Type B pancreatic cell (in vitro differentiated cells): Measurements from ENCODE around the gene CRAT. TPM values are rescaled to one million over a fixed set of nuclear protein-coding genes. Genes with fewer than 3 reads are reported as not detected.

ENCODE experiments used
- DNase-seq: peaks from one replicate; pipeline ENCODE4 v3.0.0; 2021; ENCODE audit warnings: mixed read lengths; ENCODE audit not compliant: unreplicated experiment; ENCODE audit errors: extremely low spot score
- H3K27ac Mint-ChIP-seq: 2 replicates; pipeline ENCODE4 v1.8.0; 2021; ENCODE audit warnings: mild to moderate bottlenecking, mixed read lengths
- H3K27me3 Mint-ChIP-seq: 2 replicates; pipeline ENCODE4 v1.8.0; 2021; ENCODE audit warnings: mixed read lengths
- H3K36me3 Mint-ChIP-seq: 2 replicates; pipeline ENCODE4 v1.8.0; 2021; ENCODE audit warnings: mixed read lengths
- H3K4me1 Mint-ChIP-seq: one replicate; pipeline ENCODE4 v1.8.0; 2021; ENCODE audit warnings: mixed read lengths; ENCODE audit not compliant: unreplicated experiment
- H3K4me3 Mint-ChIP-seq: 2 replicates; pipeline ENCODE4 v1.8.0; 2021; ENCODE audit warnings: mild to moderate bottlenecking, mixed read lengths
- H3K9me3 Mint-ChIP-seq: 2 replicates; pipeline ENCODE4 v1.8.0; 2021; ENCODE audit warnings: mixed read lengths
- CTCF ChIP-seq: fragments of 200-600 bp; sonication (generic); conservative IDR thresholded peaks from 2 replicates; pipeline ENCODE4 v1.5.0; 2021; ENCODE audit warnings: antibody characterized with exemption, mild to moderate bottlenecking
- total RNA-seq: library from RNA; stranded (reverse); gene quantifications from 2 replicates; pipeline ENCODE4 v1.2.1, GENCODE V29; 2021; ENCODE audit warnings: low replicate concordance

Gene CRAT
- total RNA-seq, 1 donor from 2014 or later = 28.4 TPM

DNA sequence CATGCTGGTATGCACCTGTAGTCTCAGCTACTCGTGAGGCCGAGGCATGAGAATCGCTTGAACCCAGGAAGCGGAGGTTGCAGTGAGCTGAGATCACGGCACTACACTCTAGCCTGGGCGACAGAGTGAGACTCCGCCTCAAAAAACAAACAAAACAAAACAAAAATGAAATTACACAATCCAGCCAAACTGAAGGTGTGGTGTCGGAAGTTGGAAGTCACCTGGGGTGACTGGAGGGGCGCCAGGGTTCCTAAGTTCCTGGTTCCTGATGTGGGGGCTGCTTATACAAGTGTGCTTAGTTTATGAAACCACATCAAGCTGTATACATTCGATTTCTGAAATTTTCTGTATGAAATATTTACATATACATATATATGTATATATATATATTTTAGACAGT lies 33.4 kb downstream of the CRAT start:
- no peaks in the 10 kb centered on the region for H3K9me3 Mint-ChIP-seq
- H3K27ac Mint-ChIP-seq = no peak overlapping the region
- TF ChIP-seq CTCF = no peak
- no peak overlapping the region for H3K4me3 Mint-ChIP-seq
- DNase-seq = no peak
- H3K27me3 Mint-ChIP-seq = no peaks in the 10 kb centered on the region
- no peaks in the 10 kb centered on the region for H3K36me3 Mint-ChIP-seq
- peaks cover 5% of the 10 kb centered on the region for H3K4me1 Mint-ChIP-seq

DNA sequence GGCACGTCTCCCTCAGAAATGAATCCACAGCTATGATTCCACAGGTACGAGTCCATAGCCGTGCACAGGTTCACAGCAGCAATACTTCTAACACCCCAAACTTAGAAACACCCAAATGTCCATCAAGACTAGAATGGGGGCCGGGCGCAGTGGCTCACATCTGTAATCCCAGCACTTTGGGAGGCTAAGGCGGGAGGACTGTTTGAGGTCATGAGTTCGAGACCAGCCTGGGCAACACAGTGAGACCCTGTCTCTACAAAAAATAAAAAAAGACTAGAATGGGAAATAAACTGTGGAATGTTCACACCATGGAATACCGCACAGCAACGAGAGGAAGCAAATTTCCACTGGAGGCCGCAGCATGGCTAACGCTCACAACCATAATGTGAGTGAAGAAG lies 34.0 kb downstream of the CRAT start:
- H3K27me3 Mint-ChIP-seq = no peaks in the 10 kb centered on the region
- no peaks in the 10 kb centered on the region for H3K9me3 Mint-ChIP-seq
- no peak overlapping the region for H3K27ac Mint-ChIP-seq
- TF ChIP-seq CTCF = no peak
- peaks cover 5% of the 10 kb centered on the region for H3K4me1 Mint-ChIP-seq
- H3K36me3 Mint-ChIP-seq = no peaks in the 10 kb centered on the region
- DNase-seq = no peak
- no peak overlapping the region for H3K4me3 Mint-ChIP-seq

DNA sequence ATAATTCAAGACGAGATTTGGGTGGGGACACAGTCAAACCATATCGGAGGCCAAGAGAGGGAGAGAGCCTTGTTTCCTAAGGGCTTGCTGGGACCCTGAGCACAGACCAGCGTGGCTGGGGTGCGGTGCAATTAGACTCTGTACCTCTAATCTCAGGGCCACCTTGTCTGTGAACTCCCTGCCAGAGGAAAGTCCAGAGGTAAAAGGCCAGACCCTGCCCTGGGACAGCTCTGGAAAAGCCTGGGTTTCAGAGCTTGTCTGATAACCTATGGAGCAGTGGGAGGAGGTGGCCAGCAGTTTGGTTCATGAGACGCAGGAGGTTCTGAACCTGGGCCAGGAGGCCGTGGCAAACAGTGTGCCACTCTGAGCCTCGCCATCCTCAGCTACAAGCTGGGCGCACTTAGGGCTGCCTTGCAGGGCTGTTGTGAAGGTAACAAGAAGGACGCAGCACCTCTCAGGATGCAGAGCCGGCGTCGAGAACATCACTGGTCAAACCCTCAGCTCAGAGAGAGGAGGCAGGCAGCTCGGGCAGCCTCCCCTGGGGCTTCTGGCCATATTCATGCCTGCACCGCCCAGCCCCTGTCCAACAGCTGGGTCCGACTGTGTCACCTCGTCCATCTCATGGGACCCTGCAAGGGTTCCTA lies 34.5 kb downstream of the CRAT start:
- no peak overlapping the region for H3K27ac Mint-ChIP-seq
- H3K27me3 Mint-ChIP-seq = no peaks in the 10 kb centered on the region
- no peak for TF ChIP-seq CTCF
- no peaks in the 10 kb centered on the region for H3K9me3 Mint-ChIP-seq
- no peaks in the 10 kb centered on the region for H3K36me3 Mint-ChIP-seq
- no peak for DNase-seq
- no peak overlapping the region for H3K4me3 Mint-ChIP-seq
- H3K4me1 Mint-ChIP-seq = peaks cover 5% of the 10 kb centered on the region

GRCh38 chr9:129074106-129074505 lies 36.5 kb downstream of the CRAT start:
- no peak for DNase-seq
- no peaks in the 10 kb centered on the region for H3K9me3 Mint-ChIP-seq
- H3K27me3 Mint-ChIP-seq = no peaks in the 10 kb centered on the region
- peaks cover 5% of the 10 kb centered on the region for H3K4me1 Mint-ChIP-seq
- no peaks in the 10 kb centered on the region for H3K36me3 Mint-ChIP-seq
- H3K4me3 Mint-ChIP-seq = no peak overlapping the region
- no peak overlapping the region for H3K27ac Mint-ChIP-seq
- TF ChIP-seq CTCF = no peak

GRCh38 chr9:129073404-129073803 lies 37.2 kb downstream of the CRAT start:
- no peak for TF ChIP-seq CTCF
- H3K27ac Mint-ChIP-seq = no peak overlapping the region
- H3K4me3 Mint-ChIP-seq = no peak overlapping the region
- DNase-seq = no peak
- H3K4me1 Mint-ChIP-seq = peaks cover 1% of the 10 kb centered on the region
- H3K9me3 Mint-ChIP-seq = no peaks in the 10 kb centered on the region
- H3K36me3 Mint-ChIP-seq = no peaks in the 10 kb centered on the region
- no peaks in the 10 kb centered on the region for H3K27me3 Mint-ChIP-seq

GRCh38 chr9:129072171-129072570 lies 38.4 kb downstream of the CRAT start:
- DNase-seq = no peak
- no peak for TF ChIP-seq CTCF
- H3K27ac Mint-ChIP-seq = no peak overlapping the region
- no peaks in the 10 kb centered on the region for H3K36me3 Mint-ChIP-seq
- no peak overlapping the region for H3K4me3 Mint-ChIP-seq
- H3K9me3 Mint-ChIP-seq = no peaks in the 10 kb centered on the region
- no peaks in the 10 kb centered on the region for H3K4me1 Mint-ChIP-seq
- H3K27me3 Mint-ChIP-seq = no peaks in the 10 kb centered on the region
